Mucosa of rectum (tissue), 2 donors: ENCODE measurements around the gene CHN1.

ENCODE experiments used
- H3K27ac ChIP-seq, 2 donors: one replicate each; pipeline ENCODE4 v1.7.0; 2013; ENCODE audit warnings: inconsistent platforms in 2 of 2, low read depth in 2 of 2, low read length in 2 of 2
- H3K27me3 ChIP-seq, 2 donors: one replicate each; pipeline ENCODE4 v1.7.0; 2013; ENCODE audit warnings: low read length in 2 of 2; ENCODE audit not compliant: control insufficient read depth in 2 of 2, insufficient read depth in 2 of 2
- H3K36me3 ChIP-seq, 2 donors: one replicate each; pipeline ENCODE4 v1.7.0; 2013; ENCODE audit warnings: low read length in 2 of 2; ENCODE audit not compliant: control insufficient read depth in 2 of 2, insufficient read depth in 2 of 2
- H3K4me1 ChIP-seq, 2 donors: one replicate each; pipeline ENCODE4 v1.7.0; 2013; ENCODE audit warnings: low read length in 2 of 2, mild to moderate bottlenecking in 1 of 2; ENCODE audit not compliant: control insufficient read depth in 2 of 2, insufficient read depth in 2 of 2
- H3K4me3 ChIP-seq, 2 donors: one replicate each; pipeline ENCODE4 v1.7.0; 2013; ENCODE audit warnings: low read length in 2 of 2
- H3K9ac ChIP-seq, 2 donors: one replicate each; pipeline ENCODE4 v1.7.0; 2013; ENCODE audit warnings: low read length in 2 of 2, low read depth in 1 of 2, mild to moderate bottlenecking in 1 of 2
- H3K9me3 ChIP-seq, 2 donors: one replicate each; pipeline ENCODE4 v1.7.0; 2013; ENCODE audit warnings: low read length in 2 of 2; ENCODE audit not compliant: control insufficient read depth in 2 of 2
- donor health status: healthy.
- donor health status: Normal muscosa, but diverticular disease.

The CHN1 gene

DNA sequence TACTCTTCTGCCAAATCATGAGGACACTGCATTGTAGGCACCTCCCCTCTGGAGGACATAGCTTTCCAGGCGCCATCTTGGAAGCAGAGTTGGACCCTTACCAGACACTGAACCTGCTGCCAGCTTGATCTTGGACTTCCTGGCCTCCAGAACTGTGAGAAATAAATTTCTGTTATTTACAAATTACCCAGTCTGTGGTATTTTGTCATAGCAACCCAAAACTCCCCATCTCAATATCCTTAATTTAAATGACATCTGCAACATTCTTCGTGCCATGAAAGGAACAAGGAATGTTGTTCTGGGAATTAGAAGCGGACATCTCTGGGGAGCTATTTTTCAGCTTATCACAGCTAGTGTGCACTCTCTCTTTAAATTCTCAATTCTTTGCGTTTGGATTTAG lies 183.6 kb downstream of the CHN1 start:
- no peak overlapping the region for H3K4me3 ChIP-seq
- H3K36me3 ChIP-seq, result no peaks in the 10 kb centered on the region
- H3K27me3 ChIP-seq, result no peaks in the 10 kb centered on the region
- no peaks in the 10 kb centered on the region for H3K4me1 ChIP-seq
- H3K27ac ChIP-seq, result no peak overlapping the region
- no peak overlapping the region for H3K9ac ChIP-seq
- no peaks in the 10 kb centered on the region for H3K9me3 ChIP-seq

DNA sequence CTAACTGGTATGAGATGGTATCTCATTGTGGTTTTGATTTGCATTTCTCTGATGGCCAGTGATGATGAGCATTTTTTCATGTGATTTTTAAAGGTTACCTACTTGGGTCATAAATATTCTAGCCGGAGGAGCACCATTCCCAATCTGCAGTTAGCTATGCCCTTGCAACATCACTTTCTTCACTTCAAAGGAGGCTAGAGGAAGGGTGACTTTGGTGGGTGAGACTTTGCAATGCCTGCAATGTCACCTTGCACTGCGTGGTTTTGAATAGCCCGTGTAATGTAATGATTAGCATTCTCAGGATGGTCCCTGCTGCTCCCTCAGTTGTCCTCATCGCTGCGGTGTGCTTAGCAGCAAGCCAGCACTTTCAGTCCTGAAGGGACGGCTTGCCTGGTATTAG lies 184.8 kb downstream of the CHN1 start:
- Histone ChIP-seq H3K9me3 (no peaks in the 10 kb centered on the region), H3K4me3 (no peak overlapping the region), H3K36me3 (no peaks in the 10 kb centered on the region), H3K4me1 (no peaks in the 10 kb centered on the region), H3K27ac (no peak overlapping the region), H3K9ac (no peak overlapping the region), H3K27me3 (no peaks in the 10 kb centered on the region)

DNA sequence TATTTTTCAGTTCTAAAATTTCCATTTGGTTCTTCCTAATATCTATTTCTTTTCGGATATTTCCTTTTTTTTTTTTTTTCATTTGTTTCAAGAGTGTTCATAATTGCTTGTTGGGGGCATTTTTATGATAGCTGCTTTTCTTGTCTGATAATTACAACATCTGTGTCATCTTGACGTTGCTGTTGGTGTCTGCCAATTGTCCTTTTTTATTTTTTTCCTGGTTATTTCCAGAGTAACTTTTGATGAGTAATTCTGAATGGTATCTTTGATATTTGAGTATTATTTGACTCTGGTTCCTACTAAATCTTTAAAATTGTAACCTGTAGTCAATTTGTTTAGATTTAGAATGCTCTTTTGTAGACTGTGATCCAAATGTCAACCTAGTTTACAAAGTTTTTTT lies 189.7 kb downstream of the CHN1 start:
- no peaks in the 10 kb centered on the region for H3K4me1 ChIP-seq
- H3K9me3 ChIP-seq, result no peaks in the 10 kb centered on the region
- no peak overlapping the region for H3K9ac ChIP-seq
- H3K27me3 ChIP-seq, result no peaks in the 10 kb centered on the region
- no peak overlapping the region for H3K27ac ChIP-seq
- H3K4me3 ChIP-seq, result no peak overlapping the region
- no peaks in the 10 kb centered on the region for H3K36me3 ChIP-seq

DNA sequence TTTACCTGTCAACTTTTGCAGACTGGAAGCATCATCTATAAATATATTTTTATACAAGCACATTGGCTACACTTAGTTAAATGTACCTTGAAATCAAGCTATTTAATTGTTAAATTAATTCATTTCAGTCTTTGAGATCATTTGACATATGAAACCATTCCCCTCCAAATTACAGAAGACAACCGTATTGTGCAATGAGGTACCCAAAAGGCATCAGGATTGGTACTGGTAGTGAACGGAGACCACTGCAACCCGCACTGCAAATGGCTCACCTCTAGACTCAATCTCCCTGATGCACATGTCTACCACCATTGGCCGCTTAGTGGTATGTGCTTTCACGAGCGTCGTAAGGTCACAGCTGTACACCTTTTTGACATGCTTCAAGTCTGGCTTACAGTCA lies 193.1 kb downstream of the CHN1 start:
- Histone ChIP-seq H3K27ac (no peak overlapping the region), H3K4me3 (no peak overlapping the region), H3K9me3 (no peaks in the 10 kb centered on the region), H3K9ac (no peak overlapping the region), H3K4me1 (no peaks in the 10 kb centered on the region), H3K27me3 (no peaks in the 10 kb centered on the region), H3K36me3 (no peaks in the 10 kb centered on the region)

DNA sequence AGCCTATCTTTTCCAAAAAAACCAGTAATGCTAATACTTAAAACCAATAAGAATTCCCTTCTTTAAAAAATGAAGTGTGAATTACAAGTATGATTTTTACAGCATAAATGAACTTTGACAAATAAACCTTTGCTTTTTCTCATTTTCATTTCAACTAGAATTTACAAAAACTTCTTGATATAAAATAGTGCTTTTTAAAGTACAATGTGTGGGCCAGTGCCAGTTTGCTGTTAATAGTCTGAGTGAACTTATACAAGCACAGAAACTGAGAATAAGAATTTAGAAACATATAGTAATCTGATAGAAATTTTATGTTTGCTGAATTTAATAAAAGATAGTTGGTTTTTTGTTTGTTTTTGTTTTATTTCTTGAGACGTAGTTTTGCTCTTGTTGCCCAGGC lies 197.2 kb downstream of the CHN1 start:
- Histone ChIP-seq H3K9me3 (no peaks in the 10 kb centered on the region), H3K27me3 (no peaks in the 10 kb centered on the region), H3K27ac (no peak overlapping the region), H3K4me1 (no peaks in the 10 kb centered on the region), H3K4me3 (no peak overlapping the region), H3K9ac (no peak overlapping the region), H3K36me3 (no peaks in the 10 kb centered on the region)

DNA sequence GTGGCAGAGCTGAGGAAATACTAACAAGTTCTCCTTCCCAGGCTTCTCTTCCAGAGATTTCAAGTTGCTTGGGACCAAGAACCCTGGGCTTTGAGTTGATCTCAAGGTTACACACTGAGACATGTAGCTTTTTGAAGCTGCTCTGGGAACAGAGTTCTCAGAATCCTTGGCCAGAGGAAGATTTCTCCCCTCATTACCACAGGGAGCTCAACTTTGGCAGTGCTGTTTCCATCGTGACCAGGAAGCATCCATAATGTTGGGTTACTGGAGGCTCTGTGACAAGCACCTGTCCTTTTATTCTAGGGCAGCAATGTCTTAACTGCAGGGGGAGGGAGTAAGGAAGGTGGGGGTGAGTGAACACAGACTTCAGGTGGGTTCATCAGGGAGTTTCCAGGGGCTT lies 199.4 kb downstream of the CHN1 start:
- H3K36me3 ChIP-seq, result no peaks in the 10 kb centered on the region
- no peaks in the 10 kb centered on the region for H3K4me1 ChIP-seq
- no peaks in the 10 kb centered on the region for H3K27me3 ChIP-seq
- no peak overlapping the region for H3K27ac ChIP-seq
- H3K4me3 ChIP-seq, result no peak overlapping the region
- no peak overlapping the region for H3K9ac ChIP-seq
- no peaks in the 10 kb centered on the region for H3K9me3 ChIP-seq

DNA sequence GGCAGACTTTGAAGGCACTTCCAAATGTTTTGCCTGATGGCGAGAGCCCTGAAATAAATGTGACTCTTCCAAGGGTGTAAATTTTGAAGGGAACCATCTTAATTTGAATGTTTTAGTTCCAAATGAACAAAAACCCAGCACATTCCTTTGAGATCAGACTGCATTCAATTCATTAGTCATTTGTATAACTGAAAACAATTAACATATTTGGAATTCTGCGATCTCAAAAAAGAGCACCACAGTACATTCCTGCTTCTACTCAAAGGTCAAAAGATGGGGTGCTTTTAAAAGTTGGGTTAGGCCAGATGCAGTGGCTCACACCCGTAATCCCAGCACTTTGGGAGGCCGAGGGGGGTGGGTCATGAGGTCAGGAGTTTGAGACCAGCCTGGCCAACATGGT lies 202.7 kb downstream of the CHN1 start:
- no peak overlapping the region for H3K4me3 ChIP-seq
- no peaks in the 10 kb centered on the region for H3K9me3 ChIP-seq
- no peak overlapping the region for H3K9ac ChIP-seq
- H3K27ac ChIP-seq, result no peak overlapping the region
- no peaks in the 10 kb centered on the region for H3K27me3 ChIP-seq
- no peaks in the 10 kb centered on the region for H3K36me3 ChIP-seq
- H3K4me1 ChIP-seq, result no peaks in the 10 kb centered on the region

DNA sequence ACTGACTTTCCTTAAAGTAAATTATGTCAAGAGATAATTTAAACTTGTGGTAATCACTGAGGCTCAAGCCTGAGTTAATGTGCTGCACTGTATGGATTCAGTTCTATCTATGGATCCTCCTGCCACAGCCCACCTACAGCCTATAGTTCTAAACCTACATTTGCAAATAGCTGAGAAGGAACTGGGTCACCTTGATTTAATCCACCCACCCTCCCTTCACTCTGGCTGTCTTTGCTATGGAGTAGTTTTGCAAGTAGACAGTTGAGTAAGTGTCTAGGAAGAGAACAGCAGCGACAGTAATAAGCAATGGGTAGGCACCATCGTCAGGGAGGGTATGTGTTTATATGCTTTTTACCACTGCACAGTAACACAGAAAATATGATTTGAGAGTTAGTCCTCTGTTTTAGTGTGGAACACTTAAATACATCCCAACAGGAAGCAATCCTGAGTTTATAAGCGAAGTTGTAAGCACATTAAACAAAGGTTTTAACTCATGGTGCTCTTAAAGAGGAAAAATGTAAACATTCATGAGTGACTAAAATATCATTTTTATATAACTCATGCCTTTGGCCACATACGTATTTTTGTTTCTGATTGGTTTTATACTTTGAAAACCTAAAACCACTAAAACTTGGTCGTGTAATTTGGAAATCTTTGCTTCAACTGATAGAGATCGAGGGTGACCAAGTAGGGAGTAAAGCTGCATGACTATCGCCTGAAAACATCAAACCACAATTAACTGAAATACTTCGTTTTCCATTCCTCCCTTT lies 204.6 kb downstream of the CHN1 start:
- Histone ChIP-seq H3K9ac (no peak overlapping the region), H3K36me3 (no peaks in the 10 kb centered on the region), H3K9me3 (no peaks in the 10 kb centered on the region), H3K27me3 (no peaks in the 10 kb centered on the region), H3K27ac (no peak overlapping the region), H3K4me1 (no peaks in the 10 kb centered on the region), H3K4me3 (no peak overlapping the region)

DNA sequence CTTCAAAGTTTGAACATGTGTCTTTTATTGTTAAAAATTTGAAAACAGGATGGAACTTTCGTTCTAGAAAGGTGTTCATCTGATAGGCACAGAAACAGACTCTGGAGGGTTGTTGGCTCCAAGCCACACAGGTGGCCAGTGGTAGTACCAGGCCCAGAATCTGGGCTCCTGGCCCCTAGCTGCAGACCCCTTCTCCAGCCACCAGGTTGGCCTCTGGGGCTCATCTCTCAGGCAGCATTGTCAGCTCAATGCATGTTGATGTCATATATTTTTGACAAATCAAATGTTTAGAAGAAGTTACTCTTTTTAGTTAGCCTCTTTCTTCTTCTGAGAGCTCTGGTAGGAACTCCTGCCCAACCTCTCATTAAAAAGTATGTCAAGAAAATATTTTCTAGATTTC lies 206.4 kb downstream of the CHN1 start:
- Histone ChIP-seq H3K36me3 (no peaks in the 10 kb centered on the region), H3K27me3 (no peaks in the 10 kb centered on the region), H3K9ac (no peak overlapping the region), H3K9me3 (no peaks in the 10 kb centered on the region), H3K27ac (no peak overlapping the region), H3K4me3 (no peak overlapping the region), H3K4me1 (no peaks in the 10 kb centered on the region)

DNA sequence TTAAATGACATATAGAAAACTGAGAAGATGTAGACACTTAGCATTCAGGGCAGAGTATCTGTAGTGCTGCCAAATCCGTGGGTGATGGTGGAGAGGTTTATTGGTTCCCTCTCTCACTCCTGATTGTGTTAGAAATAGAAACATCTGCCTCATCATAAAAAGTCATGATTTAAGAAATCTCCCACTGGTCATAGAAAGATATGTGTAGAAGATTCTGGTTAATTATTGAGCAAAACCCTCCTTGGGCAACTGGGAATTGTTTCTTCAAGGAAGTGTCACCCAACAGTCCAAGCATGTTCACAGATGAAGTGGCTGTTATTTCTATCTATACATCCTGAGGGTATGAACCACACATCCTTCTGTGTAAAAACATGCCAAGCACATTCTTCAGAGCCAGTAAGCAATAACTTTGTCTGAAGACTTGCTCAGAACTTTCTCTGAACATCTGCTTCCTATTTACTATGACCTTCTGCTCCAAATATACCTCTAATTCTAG lies 207.4 kb downstream of the CHN1 start:
- Histone ChIP-seq H3K4me3 (no peak overlapping the region), H3K4me1 (no peaks in the 10 kb centered on the region), H3K27ac (no peak overlapping the region), H3K9ac (no peak overlapping the region), H3K27me3 (no peaks in the 10 kb centered on the region), H3K36me3 (no peaks in the 10 kb centered on the region), H3K9me3 (no peaks in the 10 kb centered on the region)
